Esophagus squamous epithelium (tissue), 4 donors: ENCODE data around the gene CALM1.

Source experiments
- POLR2A ChIP-seq, 4 donors: fragments of 450-650 bp; IDR thresholded peaks; one replicate each; pipeline ENCODE4 v1.6.1; 2017; ENCODE audit warnings: antibody characterized with exemption in 4 of 4, mild to moderate bottlenecking in 4 of 4, moderate library complexity in 3 of 4
- TF ChIP-seq, protein P1 (sequence below), 6 experiments: fragments of 450-650 bp in 4 of 6; fragments of 200-600 bp in 2 of 6; sonication (generic) in 2 of 6; IDR thresholded peaks; one replicate each; pipeline ENCODE4 v1.5.1; 2016 to 2019; ENCODE audit warnings: antibody characterized with exemption in 6 of 6, mild to moderate bottlenecking in 4 of 6, moderate library complexity in 4 of 6

DNA sequence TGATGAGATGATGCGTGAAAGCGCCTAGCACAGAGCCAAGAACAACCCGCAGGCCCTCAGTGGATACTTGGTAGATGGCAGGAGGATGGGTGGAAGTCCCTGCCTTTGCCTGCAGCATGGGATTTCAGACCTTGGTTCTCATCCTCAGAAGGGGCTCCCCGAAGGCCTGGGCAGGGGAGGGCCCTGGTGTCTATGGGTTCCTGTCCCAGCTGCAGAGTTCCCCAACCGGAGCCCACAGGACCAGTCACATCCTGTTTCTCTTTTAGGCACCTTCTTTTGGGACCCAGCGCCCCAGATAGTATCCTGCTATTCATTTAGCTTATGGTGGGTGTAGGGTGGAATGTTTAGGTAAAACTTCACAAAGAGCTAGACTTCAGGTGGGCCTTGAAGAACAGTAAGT, 55.5 kb downstream of the CALM1 start:
- TF ChIP-seq, protein P1, sequence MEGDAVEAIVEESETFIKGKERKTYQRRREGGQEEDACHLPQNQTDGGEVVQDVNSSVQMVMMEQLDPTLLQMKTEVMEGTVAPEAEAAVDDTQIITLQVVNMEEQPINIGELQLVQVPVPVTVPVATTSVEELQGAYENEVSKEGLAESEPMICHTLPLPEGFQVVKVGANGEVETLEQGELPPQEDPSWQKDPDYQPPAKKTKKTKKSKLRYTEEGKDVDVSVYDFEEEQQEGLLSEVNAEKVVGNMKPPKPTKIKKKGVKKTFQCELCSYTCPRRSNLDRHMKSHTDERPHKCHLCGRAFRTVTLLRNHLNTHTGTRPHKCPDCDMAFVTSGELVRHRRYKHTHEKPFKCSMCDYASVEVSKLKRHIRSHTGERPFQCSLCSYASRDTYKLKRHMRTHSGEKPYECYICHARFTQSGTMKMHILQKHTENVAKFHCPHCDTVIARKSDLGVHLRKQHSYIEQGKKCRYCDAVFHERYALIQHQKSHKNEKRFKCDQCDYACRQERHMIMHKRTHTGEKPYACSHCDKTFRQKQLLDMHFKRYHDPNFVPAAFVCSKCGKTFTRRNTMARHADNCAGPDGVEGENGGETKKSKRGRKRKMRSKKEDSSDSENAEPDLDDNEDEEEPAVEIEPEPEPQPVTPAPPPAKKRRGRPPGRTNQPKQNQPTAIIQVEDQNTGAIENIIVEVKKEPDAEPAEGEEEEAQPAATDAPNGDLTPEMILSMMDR (IDR thresholded peaks at IDR 0.05), result no peak
- TF ChIP-seq POLR2A (IDR thresholded peaks at IDR 0.05), result no peak
